KOPT-K1 (cell line): Measurements from ENCODE around the gene LHX2.
"Not testable (repeated sequence)": the region's sequence is repeated elsewhere in the genome, so short reads cannot be mapped to it uniquely, and the experiment has no call there.

Source experiments
- H3K27ac ChIP-seq: fragments of 200-600 bp; sonication (generic); 2 replicates; pipeline ENCODE4 v1.5.1; 2016; ENCODE audit warnings: antibody characterized with exemption, mild to moderate bottlenecking, low read depth, low read length; ENCODE audit not compliant: poor library complexity, severe bottlenecking
- H3K36me3 ChIP-seq: fragments of 200-600 bp; sonication (generic); 2 replicates; pipeline ENCODE4 v1.5.1; 2017; ENCODE audit warnings: antibody characterized with exemption, mild to moderate bottlenecking, low read length, moderate library complexity; ENCODE audit not compliant: insufficient read depth
- H3K9me3 ChIP-seq: fragments of 200-600 bp; sonication (generic); 2 replicates; pipeline ENCODE4 v1.5.1; 2017; ENCODE audit warnings: antibody characterized with exemption, low read length, mild to moderate bottlenecking; ENCODE audit not compliant: insufficient read depth, poor library complexity, severe bottlenecking

Gene LHX2

DNA sequence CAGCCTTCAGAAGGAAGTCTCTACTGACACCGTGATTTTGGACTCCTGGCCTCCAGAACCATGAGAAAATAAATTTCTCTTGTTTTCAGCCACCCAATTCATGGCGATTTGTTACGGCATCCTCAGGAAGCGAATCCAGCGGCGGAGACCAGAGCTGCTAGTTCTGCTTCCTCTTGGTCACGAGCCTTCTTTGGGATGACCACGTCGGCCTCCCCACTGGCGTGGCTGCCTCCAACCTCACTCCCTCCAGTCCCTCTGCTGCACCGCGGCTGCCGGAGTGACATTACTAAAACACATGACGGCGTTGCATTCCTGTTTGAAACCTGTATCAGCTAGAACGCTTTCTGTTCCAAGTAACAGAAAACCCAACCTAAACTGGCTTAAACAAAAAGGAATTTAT lies 18.9 kb upstream of the LHX2 start:
- not testable (repeated sequence) for H3K27ac ChIP-seq, H3K9me3 ChIP-seq, H3K36me3 ChIP-seq

DNA sequence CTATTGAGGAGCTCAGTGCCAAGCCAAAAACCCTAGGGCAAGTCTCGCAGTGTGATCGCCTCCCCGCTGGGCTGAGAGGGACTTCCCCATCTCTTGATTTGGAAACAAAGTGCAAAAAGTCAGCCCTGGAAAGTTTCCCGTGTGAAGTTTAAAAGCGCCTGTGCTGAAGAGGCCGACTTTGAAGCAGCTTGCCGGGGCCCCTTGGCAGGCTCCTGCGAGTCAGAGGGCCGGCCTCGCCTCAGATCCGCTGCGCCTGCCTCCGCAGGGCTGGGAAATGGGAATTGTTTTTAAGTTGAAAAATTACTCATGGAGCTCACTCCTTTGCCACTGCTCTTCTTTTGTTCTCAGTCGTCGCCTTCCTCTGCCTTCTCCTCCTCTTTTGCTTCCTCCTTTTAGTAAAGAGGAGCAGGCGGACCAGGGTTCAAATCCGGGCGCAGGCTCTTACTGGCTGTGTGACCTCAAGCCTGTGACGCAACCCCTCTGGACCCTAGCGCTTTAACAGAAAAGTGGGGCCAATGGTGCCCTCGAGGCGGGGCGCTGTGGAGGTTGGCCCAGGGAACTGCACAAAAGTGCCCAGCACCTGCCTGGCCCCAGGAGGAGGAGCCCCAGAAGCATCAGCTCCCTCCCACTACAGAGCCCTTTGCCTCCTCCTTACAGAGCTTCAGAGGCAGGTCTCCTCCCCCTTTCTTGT lies 14.7 kb upstream of the LHX2 start:
- no peaks in the 10 kb centered on the region for H3K36me3 ChIP-seq
- no peak overlapping the region for H3K27ac ChIP-seq
- no peaks in the 10 kb centered on the region for H3K9me3 ChIP-seq

DNA sequence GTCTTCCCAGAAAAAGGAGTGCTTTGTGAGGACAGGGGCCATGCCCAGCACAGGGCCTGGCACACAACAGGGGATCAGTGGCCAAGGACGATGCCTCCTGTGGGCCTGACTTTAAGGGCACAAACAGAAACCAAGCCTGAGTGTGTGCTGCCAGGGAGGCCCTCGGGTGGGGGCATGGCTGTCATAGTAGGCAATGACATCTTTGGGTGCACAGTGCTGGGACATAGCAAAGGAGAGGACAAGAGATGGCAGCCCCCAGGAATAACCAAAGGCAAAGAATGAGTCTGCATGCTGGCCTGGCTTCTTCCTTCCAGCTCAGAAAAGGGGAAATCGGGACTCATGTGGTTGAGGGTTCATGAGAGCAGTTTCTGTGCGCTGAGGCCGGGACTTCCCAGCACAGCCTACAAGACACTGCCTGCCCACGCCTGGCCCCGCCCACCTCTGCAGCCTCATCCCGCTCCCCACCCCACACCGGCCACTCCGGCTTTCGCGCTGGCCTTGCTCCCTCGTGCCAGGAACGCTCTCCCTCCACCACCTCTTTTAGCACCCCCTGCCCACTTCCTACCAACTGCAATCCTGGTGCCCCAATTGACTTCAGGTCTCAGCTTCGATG lies 13.8 kb upstream of the LHX2 start:
- Histone ChIP-seq H3K27ac (no peak overlapping the region), H3K36me3 (no peaks in the 10 kb centered on the region), H3K9me3 (no peaks in the 10 kb centered on the region)

DNA sequence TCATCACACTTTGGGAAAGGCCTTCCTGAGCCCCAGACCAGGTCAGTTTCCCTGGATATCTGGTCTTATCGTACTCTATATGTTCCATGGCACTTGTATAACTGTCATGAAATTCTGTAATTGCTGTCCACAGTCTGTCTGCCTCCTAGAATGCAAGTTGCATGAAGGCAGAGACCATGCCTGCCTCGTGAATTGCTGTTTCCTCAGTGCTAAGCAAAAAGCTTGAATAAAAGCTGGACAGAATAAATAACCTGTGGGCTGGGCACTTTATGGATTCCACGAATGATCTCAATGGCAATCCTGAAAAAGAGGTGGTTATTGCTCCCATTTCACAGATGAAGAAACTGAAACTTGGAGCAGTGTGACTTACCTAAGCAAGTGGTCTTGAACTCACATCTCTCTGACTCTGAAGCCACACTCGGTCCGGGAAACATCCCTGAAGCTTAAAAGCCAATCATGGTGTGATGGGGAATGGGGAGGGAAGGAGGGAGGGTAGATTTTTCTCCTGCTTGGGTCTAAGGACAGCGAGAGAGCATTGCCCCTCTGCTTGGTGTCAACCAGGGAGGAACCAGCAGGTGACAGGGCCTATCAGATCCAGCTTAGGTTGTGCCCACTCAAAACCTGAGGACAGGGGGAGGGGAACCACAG lies 13.2 kb upstream of the LHX2 start:
- Histone ChIP-seq H3K27ac (no peak overlapping the region), H3K9me3 (no peaks in the 10 kb centered on the region), H3K36me3 (no peaks in the 10 kb centered on the region)

DNA sequence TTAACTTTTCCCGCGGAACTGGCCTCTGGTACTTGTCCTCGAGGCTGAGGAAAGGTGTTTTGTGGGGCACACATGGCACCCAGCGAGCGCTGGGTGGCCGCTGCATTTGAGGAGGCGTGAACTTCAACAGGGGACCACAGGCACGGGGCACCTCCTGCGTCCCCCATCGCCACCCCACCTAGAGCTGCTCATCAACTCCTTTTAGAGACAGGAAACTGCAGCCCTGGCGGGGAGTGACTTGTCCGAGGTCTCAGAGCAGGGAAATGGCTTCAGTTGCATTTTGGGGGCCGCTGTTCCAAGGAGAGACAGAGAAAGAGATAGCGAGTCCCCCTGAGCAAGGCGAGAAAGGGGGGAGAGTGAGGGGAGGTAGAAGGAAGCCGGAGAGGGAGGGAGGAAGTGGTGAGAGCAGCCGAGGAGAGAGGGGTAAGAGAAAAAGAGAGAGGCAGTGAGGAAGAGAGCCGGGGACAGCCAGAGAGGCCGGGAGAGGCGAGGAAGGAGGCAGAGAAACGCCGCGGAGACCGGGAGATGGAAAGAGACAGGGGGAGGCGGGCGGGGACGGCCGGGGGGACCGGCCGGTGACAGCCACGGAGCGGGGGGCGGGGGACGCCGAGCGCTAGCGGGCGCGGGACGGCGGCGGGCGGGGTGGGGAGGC lies 12.5 kb upstream of the LHX2 start:
- Histone ChIP-seq H3K36me3 (no peaks in the 10 kb centered on the region), H3K9me3 (no peaks in the 10 kb centered on the region), H3K27ac (no peak overlapping the region)

DNA sequence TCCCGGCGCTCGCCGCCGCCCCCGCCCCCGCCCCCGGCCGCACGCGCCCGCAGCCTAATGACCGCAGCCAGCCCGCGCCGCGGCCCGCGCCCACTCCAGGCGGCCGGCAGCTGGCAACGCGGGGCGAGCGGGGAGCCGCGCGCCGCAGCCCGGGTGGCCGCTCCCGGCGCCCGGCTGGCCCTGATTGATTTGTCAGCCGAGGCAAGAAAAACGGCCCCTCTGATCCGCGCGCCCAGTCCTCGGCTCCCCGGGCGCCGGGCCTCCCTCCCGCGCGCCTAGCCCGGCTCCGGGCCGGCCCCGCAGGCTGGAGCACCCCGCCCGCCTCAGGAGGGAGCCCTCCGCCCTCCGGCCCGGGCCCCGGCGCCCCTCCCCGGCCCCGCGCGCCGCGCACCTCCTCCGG lies 11.9 kb upstream of the LHX2 start:
- no peak overlapping the region for H3K27ac ChIP-seq

DNA sequence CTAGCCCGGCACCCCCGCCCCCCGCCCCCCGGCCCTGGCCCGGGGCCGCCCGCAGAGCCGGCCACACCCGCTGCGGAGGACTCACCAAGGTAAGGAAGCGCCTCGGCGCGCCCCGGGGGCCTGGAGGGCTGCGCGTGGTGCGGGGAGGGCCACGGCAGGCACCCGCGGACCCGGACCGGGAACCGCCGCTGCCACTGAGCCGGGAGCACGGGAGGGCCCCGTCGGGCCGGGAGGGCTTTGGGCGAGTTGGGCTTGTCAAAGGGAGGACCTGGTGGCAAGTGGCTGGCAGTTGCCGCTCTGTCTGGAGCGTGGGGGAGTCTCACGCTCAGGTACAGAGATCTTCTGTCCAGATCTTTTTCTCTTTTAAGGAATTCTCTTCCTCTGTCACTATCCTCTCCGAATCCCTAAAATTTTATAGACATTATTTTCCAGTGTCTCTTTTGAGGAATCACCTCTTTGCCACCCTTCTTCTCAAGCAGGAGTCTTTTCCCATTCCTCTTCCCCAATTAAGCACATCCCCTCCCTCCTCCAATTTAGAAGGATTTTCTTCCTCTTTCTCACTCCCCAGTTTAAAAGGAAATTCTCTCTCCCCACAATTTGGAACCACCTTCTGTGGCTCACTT lies 11.3 kb upstream of the LHX2 start:
- Histone ChIP-seq H3K27ac (no peak overlapping the region), H3K36me3 (no peaks in the 10 kb centered on the region), H3K9me3 (no peaks in the 10 kb centered on the region)

More for the DNA sequence above, 11.9 kb upstream of the LHX2 start:
- Histone ChIP-seq H3K9me3 (no peaks in the 10 kb centered on the region), H3K36me3 (no peaks in the 10 kb centered on the region)

DNA sequence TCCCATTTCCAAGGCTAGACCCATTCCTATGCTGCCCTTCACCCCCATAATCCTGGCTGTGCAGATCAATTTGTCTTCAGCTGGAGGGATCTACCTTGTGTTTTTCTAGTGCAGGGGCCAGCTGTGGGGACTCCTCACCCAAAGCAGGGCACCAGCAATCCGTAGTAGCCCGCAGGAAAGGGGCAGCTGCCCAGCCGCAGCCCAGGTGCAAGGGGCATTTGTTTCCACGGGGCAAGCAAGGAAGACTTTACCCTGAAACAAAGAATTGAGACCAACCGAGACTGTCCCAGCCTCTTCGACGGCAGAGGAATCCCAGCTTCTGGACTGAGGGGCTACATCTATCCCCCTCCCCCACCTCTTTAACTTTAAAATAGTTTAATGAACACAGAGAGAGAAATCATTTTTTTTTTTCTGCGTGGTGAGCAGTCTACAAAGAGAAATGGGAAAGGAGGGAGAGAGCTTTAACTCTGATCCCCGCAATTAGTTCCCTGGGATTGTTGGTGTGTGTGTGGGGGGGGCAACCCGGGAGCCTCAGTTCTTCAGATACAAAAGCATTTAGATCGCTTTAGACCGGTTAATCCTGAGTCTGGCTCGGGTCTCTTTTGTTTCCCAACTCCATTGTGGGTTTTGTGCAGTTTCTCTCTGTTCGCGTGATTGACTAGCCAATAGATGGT lies 10.6 kb upstream of the LHX2 start:
- H3K27ac ChIP-seq, result no peak overlapping the region
- H3K36me3 ChIP-seq, result no peaks in the 10 kb centered on the region

DNA sequence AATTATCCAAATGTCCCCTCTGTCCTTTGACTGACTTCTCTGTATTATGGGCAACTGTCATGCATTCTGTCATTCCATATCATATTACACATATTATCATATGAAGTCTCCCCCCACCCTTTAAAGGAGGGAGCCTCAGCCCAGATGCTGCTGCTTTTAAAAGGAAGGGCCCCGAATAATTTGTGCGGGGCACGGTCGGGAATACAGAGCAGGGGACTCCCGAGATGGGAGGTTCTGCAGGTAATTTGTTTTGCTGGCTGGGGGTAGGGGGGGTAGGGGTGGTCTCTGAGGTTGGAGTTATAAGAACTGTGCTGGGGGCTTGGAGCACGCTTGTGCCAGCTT lies 10.1 kb upstream of the LHX2 start:
- H3K36me3 ChIP-seq, result no peaks in the 10 kb centered on the region
- H3K27ac ChIP-seq, result no peak overlapping the region
- H3K9me3 ChIP-seq, result no peaks in the 10 kb centered on the region

More for the DNA sequence above, 10.6 kb upstream of the LHX2 start:
- no peaks in the 10 kb centered on the region for H3K9me3 ChIP-seq

DNA sequence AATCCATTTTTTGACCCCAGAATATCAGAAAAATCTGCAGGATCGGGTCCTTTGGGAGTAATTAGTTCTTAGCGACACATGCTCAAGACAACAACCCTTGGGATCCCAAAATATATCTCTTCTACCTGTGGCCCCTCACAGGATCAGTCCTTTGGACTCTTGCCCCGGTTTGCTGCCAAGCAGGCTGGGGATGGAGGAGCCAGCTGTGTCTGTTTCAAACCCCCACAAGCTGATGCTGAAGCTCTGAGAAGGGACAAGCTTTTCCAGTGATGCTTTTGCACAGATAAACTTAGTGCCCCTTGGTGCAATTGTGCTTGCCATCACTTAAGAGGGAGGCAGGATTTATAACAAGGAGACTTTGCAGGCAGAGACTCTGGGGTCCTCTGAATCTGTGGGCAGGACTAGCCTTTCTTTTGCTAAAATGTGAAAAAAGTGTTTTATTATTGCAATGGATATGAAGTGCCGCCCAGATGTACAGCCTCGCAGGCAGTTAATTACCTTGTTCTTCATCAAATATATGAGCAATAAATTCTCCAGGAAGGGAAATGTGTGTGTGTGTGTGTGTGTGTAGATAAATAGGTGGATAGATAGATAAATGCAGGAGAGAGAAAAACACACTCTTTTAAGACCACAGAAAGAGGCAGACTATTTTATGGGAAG lies 9.6 kb upstream of the LHX2 start:
- Histone ChIP-seq H3K36me3 (no peaks in the 10 kb centered on the region), H3K9me3 (no peaks in the 10 kb centered on the region), H3K27ac (no peak overlapping the region)

DNA sequence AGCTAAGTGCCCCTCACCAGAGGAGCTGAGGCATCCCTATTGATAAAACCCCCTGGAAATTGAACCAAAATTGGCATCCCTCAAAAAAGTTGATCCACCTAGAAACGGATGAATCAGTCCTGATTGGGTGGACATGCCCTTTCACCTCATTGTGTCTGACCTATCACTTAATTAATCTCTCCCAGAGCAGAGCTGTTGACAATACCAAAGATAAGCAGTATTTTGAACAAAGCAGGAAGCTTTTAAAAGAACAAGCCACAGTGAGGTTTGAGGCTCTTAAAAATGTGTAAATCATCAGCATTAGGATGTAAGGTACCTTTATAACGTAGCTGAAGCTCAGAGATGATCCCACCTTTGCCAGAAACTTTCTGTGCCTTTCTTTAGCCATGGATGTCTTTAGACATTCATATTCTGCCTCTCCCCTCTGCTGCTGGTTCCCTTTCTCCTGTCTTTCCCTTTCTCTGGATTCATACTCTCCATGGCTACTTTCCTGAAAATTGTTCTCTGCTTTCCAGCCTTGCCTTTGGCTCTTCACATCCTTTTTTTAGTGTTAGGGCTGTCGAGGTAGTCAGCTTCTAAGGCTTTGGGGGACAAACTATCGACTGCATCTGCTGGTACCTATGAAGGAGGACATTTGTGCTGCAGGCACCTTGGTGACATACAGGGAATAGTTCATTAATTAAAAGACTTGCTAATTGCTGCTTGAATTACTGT lies 7.8 kb upstream of the LHX2 start:
- Histone ChIP-seq H3K36me3 (no peaks in the 10 kb centered on the region), H3K9me3 (no peaks in the 10 kb centered on the region), H3K27ac (no peak overlapping the region)

DNA sequence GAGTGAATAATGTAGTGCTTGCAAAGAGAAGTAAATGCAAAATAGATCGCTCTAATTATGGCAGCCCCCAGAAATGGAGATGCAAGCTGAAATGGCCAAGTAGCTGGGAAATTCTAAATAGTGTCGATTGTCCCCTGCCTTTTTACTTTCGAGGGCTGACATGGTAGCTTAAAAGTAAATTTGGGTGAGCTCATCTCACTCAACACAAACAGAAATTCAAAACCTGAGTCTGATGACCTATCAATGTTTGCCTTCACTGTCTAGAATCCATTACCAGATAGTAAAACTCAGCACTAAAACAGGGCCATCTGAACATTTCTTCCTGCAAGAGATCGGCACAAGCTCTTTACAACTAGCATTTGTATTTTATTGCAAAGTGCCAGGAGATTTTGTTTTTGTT lies 7.0 kb upstream of the LHX2 start:
- H3K27ac ChIP-seq, result no peak overlapping the region
- no peaks in the 10 kb centered on the region for H3K9me3 ChIP-seq
- no peaks in the 10 kb centered on the region for H3K36me3 ChIP-seq

DNA sequence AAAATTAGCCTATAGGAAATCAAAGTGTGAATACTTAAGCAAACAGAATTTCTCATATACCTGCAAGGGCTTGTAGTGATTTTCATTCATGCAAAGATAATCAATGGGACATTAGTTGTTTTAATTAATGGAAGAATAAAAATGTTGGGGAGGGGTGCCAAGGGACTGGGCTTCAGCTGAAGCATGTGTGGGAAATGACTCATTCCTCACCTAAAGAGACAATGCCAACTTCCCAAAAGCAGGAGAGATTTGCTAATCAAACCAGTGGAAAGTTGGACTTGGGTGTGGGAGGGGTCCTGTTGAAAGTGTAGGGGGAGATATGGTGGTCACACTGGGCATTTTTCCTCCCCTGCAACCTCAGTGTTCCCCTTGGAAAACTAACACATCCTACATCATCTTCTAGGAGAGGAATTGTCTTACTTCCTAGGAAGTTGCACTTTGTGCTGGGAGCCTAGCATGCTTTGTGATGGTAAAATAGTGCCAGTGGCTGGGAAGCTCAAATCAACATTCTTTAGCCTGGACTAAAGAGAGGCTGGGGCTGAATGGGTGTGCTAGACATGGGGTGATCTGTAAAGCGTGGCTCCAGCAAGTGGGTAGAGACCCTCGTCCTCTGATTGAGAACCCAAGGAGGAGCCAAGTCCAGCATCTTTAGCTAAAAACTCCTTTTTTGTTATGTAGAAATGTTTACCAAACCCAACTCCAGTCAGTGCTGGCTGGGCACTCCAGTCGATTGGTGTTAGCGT lies 6.4 kb upstream of the LHX2 start:
- Histone ChIP-seq H3K9me3 (no peaks in the 10 kb centered on the region), H3K27ac (no peak overlapping the region), H3K36me3 (no peaks in the 10 kb centered on the region)
